ENCODE results near the gene HMGN2.

The HMGN2 gene

DNA sequence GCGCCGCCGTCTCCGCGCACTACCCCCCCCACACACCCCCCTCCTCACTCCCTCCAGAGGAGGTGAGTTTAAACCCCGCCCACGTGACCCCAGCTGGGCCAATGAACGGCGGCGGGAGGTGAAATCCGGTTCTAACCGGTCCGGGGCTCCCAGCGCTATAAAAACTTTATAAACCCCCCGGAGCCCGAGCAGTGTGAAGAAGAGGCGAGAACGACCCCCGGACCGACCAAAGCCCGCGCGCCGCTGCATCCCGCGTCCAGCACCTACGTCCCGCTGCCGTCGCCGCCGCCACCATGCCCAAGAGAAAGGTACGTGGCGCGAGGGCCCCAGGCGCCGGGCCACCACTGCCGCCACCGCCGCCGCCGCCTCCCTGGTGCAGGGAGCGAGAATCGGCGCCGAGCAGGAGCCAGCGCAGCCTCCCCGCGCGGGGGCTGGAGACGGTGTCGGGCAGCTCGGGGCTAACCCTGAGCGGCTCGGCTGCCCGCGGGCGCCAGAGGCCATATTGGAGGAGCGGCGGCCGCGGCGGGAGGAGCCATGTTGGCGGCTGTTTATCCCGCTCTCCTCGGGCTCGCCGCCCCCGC is at the start of gene HMGN2:
Gene HMGN2 (plus strand): TSS at position 121 of the 581 bp plus-strand sequence. CDS start 173 bp downstream, at position 294.
- peaks cover 56% of the 10 kb centered on the region for H3K36me3 ChIP-seq (ENCODE audit: insufficient read depth, low read depth, low read length)
- H3K4me3 ChIP-seq (ENCODE audit: low read length), result peak within 1 kb of the TSS; percentile 97

GRCh38 chr1:26429721-26430120 is 42.5 kb upstream of the HMGN2 start:
- Histone ChIP-seq H3K4me3 (ENCODE audit: low read length) (peak overlapping the region; percentile 51; the same call in 1 of the 2 replicates), H3K36me3 (ENCODE audit: insufficient read depth, low read depth, low read length) (peaks cover 62% of the 10 kb centered on the region), H3K27ac (ENCODE audit: low read length) (no peak overlapping the region)

More for the DNA sequence above, at the start of gene HMGN2:
- Histone ChIP-seq H3K27ac (ENCODE audit: low read length) (peak within 1 kb of the TSS; percentile 71), H3K27me3 (ENCODE audit: insufficient read depth, low read length) (peaks cover 8% of the 10 kb centered on the region; the same call in 1 of the 2 replicates), H3K9me3 (ENCODE audit: insufficient read depth, low read depth, low read length) (no peaks in the 10 kb centered on the region), H3K9ac (ENCODE audit: low read depth, low read length) (peak within 1 kb of the TSS; percentile 82), H3K4me1 (ENCODE audit: insufficient read depth, low read length) (peaks cover 13% of the 10 kb centered on the region; the same call in 1 of the 2 replicates)

DNA sequence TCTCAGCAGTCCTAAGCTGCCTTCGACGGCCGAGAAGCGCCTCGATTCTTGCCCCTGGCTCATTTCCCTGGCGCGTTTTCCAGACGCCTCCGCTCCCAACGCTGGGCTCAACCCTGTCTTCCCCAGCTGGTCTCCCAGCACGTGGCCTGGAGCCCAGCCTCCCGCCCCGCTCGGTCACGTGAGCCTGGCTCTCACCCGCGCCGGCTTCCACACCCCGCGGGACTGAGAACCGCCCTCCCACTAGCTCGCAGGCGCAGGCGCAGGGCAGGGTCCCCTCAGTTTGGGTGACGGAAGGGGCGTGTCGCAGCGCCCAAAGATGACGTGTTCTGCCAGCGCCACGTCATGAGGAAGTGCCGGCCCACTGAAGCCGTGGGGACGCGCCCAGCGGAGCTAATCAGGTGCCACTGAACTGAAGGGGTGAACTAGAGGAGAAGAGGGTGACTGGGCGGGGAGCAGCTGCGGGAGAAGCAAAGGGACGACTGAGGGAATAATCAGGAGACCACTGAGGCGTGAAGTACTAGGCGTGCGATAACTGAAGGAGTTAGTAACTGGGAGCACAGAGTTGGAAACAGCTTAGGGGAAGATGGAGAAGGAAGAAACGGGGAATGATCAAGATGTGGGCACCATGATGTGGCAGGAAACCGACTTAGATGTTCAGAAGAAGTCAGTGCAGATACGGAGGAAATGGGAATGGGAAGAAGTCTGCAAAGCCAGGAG is 40.1 kb upstream of the HMGN2 start, which contains the start of gene DHDDS:
Gene DHDDS (plus strand): TSS at position 343 of the 717 bp plus-strand sequence. CDS start 625 bp downstream, outside the sequence.
- Histone ChIP-seq H3K9me3 (ENCODE audit: insufficient read depth, low read depth, low read length) (no peaks in the 10 kb centered on the region), H3K27ac (ENCODE audit: low read length) (peak within 1 kb of the TSS; percentile 11), H3K36me3 (ENCODE audit: insufficient read depth, low read depth, low read length) (peaks cover 40% of the 10 kb centered on the region), H3K9ac (ENCODE audit: low read depth, low read length) (peak within 1 kb of the TSS; percentile 92), H3K4me1 (ENCODE audit: insufficient read depth, low read length) (peaks cover 13% of the 10 kb centered on the region; the same call in 1 of the 2 replicates), H3K4me3 (ENCODE audit: low read length) (peak within 1 kb of the TSS; percentile 94), H3K27me3 (ENCODE audit: insufficient read depth, low read length) (no peaks in the 10 kb centered on the region)

More at GRCh38 chr1:26429721-26430120, 42.5 kb upstream of the HMGN2 start:
- Histone ChIP-seq H3K27me3 (ENCODE audit: insufficient read depth, low read length) (no peaks in the 10 kb centered on the region), H3K9me3 (ENCODE audit: insufficient read depth, low read depth, low read length) (no peaks in the 10 kb centered on the region), H3K9ac (ENCODE audit: low read depth, low read length) (peak overlapping the region; percentile 59), H3K4me1 (ENCODE audit: insufficient read depth, low read length) (peaks cover 21% of the 10 kb centered on the region; the same call in 1 of the 2 replicates)

GRCh38 chr1:26432793-26433192 is 39.4 kb upstream of the HMGN2 start:
- Histone ChIP-seq H3K4me1 (ENCODE audit: insufficient read depth, low read length) (peaks cover 13% of the 10 kb centered on the region; the same call in 1 of the 2 replicates), H3K4me3 (ENCODE audit: low read length) (peak overlapping the region; percentile 94), H3K36me3 (ENCODE audit: insufficient read depth, low read depth, low read length) (peaks cover 37% of the 10 kb centered on the region), H3K27me3 (ENCODE audit: insufficient read depth, low read length) (no peaks in the 10 kb centered on the region), H3K9ac (ENCODE audit: low read depth, low read length) (peak overlapping the region; percentile 92), H3K9me3 (ENCODE audit: insufficient read depth, low read depth, low read length) (no peaks in the 10 kb centered on the region), H3K27ac (ENCODE audit: low read length) (no peak overlapping the region)

DNA sequence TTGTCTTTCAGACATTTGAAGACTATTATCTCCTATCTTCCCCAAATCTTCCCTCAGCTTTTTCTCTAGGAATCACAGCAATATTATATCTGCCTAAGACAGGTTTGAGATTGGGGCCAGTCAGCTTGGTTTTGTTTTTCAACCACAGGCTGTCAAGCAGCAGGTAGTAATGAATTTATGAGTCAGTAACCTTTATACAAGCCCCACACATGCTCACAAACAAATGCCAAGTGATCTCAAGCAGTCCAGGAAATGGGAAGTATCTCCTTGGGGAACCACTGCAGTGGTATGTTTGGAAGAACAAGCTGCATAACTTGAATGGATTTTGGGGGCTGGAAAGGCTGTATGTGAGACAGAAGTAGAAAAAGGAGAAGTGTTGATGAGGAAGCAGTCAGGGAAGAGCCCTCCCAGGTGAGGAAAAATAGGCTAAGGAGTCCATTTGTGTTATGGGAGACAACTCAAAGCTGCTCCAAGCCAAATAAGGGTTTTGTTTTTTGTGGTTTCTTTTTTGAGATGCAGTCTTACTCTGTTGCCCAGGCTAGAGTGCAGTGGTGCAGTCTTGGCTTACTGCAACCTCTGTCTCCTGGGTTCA is 38.0 kb upstream of the HMGN2 start:
- H3K27ac ChIP-seq (ENCODE audit: low read length), result no peak overlapping the region
- peaks cover 38% of the 10 kb centered on the region for H3K36me3 ChIP-seq (ENCODE audit: insufficient read depth, low read depth, low read length)
- H3K9me3 ChIP-seq (ENCODE audit: insufficient read depth, low read depth, low read length), result no peaks in the 10 kb centered on the region
- H3K9ac ChIP-seq (ENCODE audit: low read depth, low read length), result no peak overlapping the region
- peaks cover 10% of the 10 kb centered on the region; the same call in 1 of the 2 replicates for H3K4me1 ChIP-seq (ENCODE audit: insufficient read depth, low read length)
- H3K27me3 ChIP-seq (ENCODE audit: insufficient read depth, low read length), result no peaks in the 10 kb centered on the region
- H3K4me3 ChIP-seq (ENCODE audit: low read length), result no peak overlapping the region

- H3K9me3 ChIP-seq (ENCODE audit: insufficient read depth, low read depth, low read length), result no peaks in the 10 kb centered on the region
- peaks cover 49% of the 10 kb centered on the region for H3K36me3 ChIP-seq (ENCODE audit: insufficient read depth, low read depth, low read length)
- no peak overlapping the region for H3K4me3 ChIP-seq (ENCODE audit: low read length)
- H3K9ac ChIP-seq (ENCODE audit: low read depth, low read length), result no peak overlapping the region
- H3K4me1 ChIP-seq (ENCODE audit: insufficient read depth, low read length), result no peaks in the 10 kb centered on the region; the same call in 1 of the 2 replicates
- H3K27ac ChIP-seq (ENCODE audit: low read length), result no peak overlapping the region
- no peaks in the 10 kb centered on the region for H3K27me3 ChIP-seq (ENCODE audit: insufficient read depth, low read length)
These were observed 34.2 kb upstream of the HMGN2 start for GRCh38 chr1:26438041-26438440.

- H3K4me3 ChIP-seq (ENCODE audit: low read length), result no peak overlapping the region
- no peaks in the 10 kb centered on the region for H3K4me1 ChIP-seq (ENCODE audit: insufficient read depth, low read length)
- H3K27me3 ChIP-seq (ENCODE audit: insufficient read depth, low read length), result no peaks in the 10 kb centered on the region
- H3K27ac ChIP-seq (ENCODE audit: low read length), result no peak overlapping the region
- H3K9ac ChIP-seq (ENCODE audit: low read depth, low read length), result no peak overlapping the region
- H3K36me3 ChIP-seq (ENCODE audit: insufficient read depth, low read depth, low read length), result peaks cover 66% of the 10 kb centered on the region
- no peaks in the 10 kb centered on the region for H3K9me3 ChIP-seq (ENCODE audit: insufficient read depth, low read depth, low read length)
These were observed 32.0 kb upstream of the HMGN2 start for GRCh38 chr1:26440259-26440658.

DNA sequence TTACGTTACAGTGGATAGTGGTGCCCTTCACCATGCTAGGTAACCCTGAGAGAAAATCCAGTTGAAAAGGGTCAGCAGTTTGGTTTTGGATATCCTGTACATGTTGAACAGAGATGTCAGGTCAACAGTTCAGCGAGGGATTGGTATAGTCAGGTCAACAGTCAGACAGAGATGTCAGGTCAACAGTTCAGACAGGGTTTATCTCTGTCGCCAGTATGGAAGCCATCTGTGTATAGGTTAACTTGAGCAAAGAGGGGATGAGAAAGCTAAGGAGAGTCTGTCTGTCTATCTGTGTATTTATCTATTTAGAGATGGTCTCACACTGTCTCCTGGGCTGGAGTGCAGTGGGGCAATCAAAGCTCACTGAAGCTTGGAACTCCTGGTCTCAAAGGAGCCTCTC is 22.4 kb upstream of the HMGN2 start:
- Histone ChIP-seq H3K9ac (ENCODE audit: low read depth, low read length) (no peak overlapping the region), H3K4me1 (ENCODE audit: insufficient read depth, low read length) (no peaks in the 10 kb centered on the region), H3K9me3 (ENCODE audit: insufficient read depth, low read depth, low read length) (no peaks in the 10 kb centered on the region), H3K36me3 (ENCODE audit: insufficient read depth, low read depth, low read length) (peaks cover 69% of the 10 kb centered on the region), H3K27me3 (ENCODE audit: insufficient read depth, low read length) (no peaks in the 10 kb centered on the region), H3K4me3 (ENCODE audit: low read length) (no peak overlapping the region), H3K27ac (ENCODE audit: low read length) (no peak overlapping the region)

DNA sequence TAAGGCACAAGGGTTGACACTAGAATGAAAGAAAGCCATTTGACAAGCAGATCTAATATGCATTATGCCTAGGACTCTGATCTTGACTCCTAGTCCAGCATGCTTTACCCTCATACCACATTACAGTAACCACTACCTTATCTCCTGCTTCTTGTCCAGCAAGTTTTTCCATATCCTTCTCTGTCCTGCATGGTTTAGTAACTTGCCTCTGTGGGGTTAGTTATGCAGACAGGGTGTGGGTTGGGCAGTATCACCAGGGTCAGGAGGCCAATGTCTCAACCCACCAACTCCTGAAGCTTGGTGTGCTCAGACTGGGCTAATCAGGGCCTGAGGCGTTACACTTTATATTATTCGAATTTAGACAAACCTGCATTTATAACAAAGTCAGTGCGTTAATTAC is 21.3 kb upstream of the HMGN2 start:
- H3K9me3 ChIP-seq (ENCODE audit: insufficient read depth, low read depth, low read length), result no peaks in the 10 kb centered on the region
- no peaks in the 10 kb centered on the region for H3K4me1 ChIP-seq (ENCODE audit: insufficient read depth, low read length)
- no peak overlapping the region for H3K4me3 ChIP-seq (ENCODE audit: low read length)
- H3K36me3 ChIP-seq (ENCODE audit: insufficient read depth, low read depth, low read length), result peaks cover 74% of the 10 kb centered on the region
- H3K27me3 ChIP-seq (ENCODE audit: insufficient read depth, low read length), result no peaks in the 10 kb centered on the region
- H3K9ac ChIP-seq (ENCODE audit: low read depth, low read length), result no peak overlapping the region
- H3K27ac ChIP-seq (ENCODE audit: low read length), result no peak overlapping the region

GRCh38 chr1:26452459-26453183 is 19.6 kb upstream of the HMGN2 start:
- Histone ChIP-seq H3K4me1 (ENCODE audit: insufficient read depth, low read length) (no peaks in the 10 kb centered on the region), H3K36me3 (ENCODE audit: insufficient read depth, low read depth, low read length) (peaks cover 67% of the 10 kb centered on the region), H3K27me3 (ENCODE audit: insufficient read depth, low read length) (no peaks in the 10 kb centered on the region), H3K9ac (ENCODE audit: low read depth, low read length) (no peak overlapping the region), H3K4me3 (ENCODE audit: low read length) (no peak overlapping the region), H3K9me3 (ENCODE audit: insufficient read depth, low read depth, low read length) (no peaks in the 10 kb centered on the region), H3K27ac (ENCODE audit: low read length) (no peak overlapping the region)

DNA sequence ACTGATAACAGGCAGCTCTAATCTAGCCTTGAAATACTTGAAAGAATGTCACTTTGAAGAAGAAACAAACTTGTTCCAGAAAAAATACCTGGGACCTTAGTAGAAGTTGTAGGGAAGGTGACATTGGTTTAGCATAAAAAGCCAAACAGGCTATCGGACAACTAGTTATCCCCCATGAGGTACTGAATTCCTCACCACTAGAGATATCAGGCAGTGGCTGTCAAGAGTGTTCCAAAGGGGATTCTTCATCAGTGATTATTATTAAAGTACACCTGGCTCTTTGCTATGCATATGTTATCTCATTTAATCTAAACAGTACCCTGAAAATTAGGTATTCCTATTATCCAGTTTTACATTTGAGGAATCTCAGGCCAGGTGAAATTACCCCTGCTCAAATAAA is 13.1 kb upstream of the HMGN2 start:
- Histone ChIP-seq H3K4me1 (ENCODE audit: insufficient read depth, low read length) (no peaks in the 10 kb centered on the region), H3K27me3 (ENCODE audit: insufficient read depth, low read length) (no peaks in the 10 kb centered on the region), H3K9ac (ENCODE audit: low read depth, low read length) (no peak overlapping the region), H3K9me3 (ENCODE audit: insufficient read depth, low read depth, low read length) (no peaks in the 10 kb centered on the region), H3K4me3 (ENCODE audit: low read length) (no peak overlapping the region), H3K27ac (ENCODE audit: low read length) (no peak overlapping the region), H3K36me3 (ENCODE audit: insufficient read depth, low read depth, low read length) (peaks cover 78% of the 10 kb centered on the region)

All from iPS-20b (cell line).